Endothelial cell (in vitro differentiated cells): ENCODE data around the gene REL. TPM values are rescaled to one million over a fixed set of nuclear protein-coding genes. Genes with fewer than 3 reads are reported as not detected.

Source experiments
- DNase-seq: peaks from one replicate; pipeline ENCODE4 v3.0.0; 2021; ENCODE audit warnings: low spot score
- H3K27ac Mint-ChIP-seq: one replicate; pipeline ENCODE4 v1.8.0; 2021; ENCODE audit warnings: mixed read lengths, inconsistent platforms; ENCODE audit not compliant: unreplicated experiment
- H3K27me3 Mint-ChIP-seq: one replicate; pipeline ENCODE4 v1.8.0; 2021; ENCODE audit warnings: mild to moderate bottlenecking, moderate library complexity, mixed read lengths, inconsistent platforms; ENCODE audit not compliant: unreplicated experiment
- H3K36me3 Mint-ChIP-seq: one replicate; pipeline ENCODE4 v1.8.0; 2021; ENCODE audit warnings: mild to moderate bottlenecking, low read depth, mixed read lengths, inconsistent platforms; ENCODE audit not compliant: unreplicated experiment
- H3K4me1 Mint-ChIP-seq: one replicate; pipeline ENCODE4 v1.8.0; 2021; ENCODE audit warnings: mild to moderate bottlenecking, mixed read lengths, inconsistent platforms; ENCODE audit not compliant: unreplicated experiment
- H3K4me3 Mint-ChIP-seq: one replicate; pipeline ENCODE4 v1.8.0; 2021; ENCODE audit warnings: mild to moderate bottlenecking, mixed read lengths, inconsistent platforms; ENCODE audit not compliant: unreplicated experiment
- H3K9me3 Mint-ChIP-seq: one replicate; pipeline ENCODE4 v1.8.0; 2021; ENCODE audit warnings: mixed read lengths, inconsistent platforms; ENCODE audit not compliant: unreplicated experiment
- CTCF ChIP-seq: fragments of 200-600 bp; sonication (generic); IDR thresholded peaks from one replicate; pipeline ENCODE4 v1.5.0; 2021; ENCODE audit warnings: antibody characterized with exemption; ENCODE audit not compliant: unreplicated experiment
- total RNA-seq: library from RNA; stranded (reverse); fragmentation: NEBNext Ultra II Directional; extraction: Animal tissue kit (Norgen Biotek cat#: 25700); gene quantifications from one replicate; pipeline ENCODE4 v1.2.1, GENCODE V29; 2021; ENCODE audit not compliant: unreplicated experiment

Gene REL
- total RNA-seq, 1 donor from 2014 or later: 16.4 TPM

GRCh38 chr2:60960706-60961105 lies 79.3 kb downstream of the REL start:
- no peak for DNase-seq
- Mint-ChIP-seq H3K4me3 (no peak overlapping the region), H3K27me3 (no peaks in the 10 kb centered on the region), H3K36me3 (no peaks in the 10 kb centered on the region), H3K4me1 (peaks cover 8% of the 10 kb centered on the region), H3K27ac (no peak overlapping the region), H3K9me3 (no peaks in the 10 kb centered on the region)
- no peak for TF ChIP-seq CTCF

GRCh38 chr2:60961457-60961856 lies 80.1 kb downstream of the REL start:
- TF ChIP-seq CTCF: no peak
- Mint-ChIP-seq H3K36me3 (no peaks in the 10 kb centered on the region), H3K27me3 (no peaks in the 10 kb centered on the region), H3K9me3 (no peaks in the 10 kb centered on the region), H3K27ac (no peak overlapping the region), H3K4me3 (no peak overlapping the region), H3K4me1 (peaks cover 8% of the 10 kb centered on the region)
- DNase-seq: no peak

DNA sequence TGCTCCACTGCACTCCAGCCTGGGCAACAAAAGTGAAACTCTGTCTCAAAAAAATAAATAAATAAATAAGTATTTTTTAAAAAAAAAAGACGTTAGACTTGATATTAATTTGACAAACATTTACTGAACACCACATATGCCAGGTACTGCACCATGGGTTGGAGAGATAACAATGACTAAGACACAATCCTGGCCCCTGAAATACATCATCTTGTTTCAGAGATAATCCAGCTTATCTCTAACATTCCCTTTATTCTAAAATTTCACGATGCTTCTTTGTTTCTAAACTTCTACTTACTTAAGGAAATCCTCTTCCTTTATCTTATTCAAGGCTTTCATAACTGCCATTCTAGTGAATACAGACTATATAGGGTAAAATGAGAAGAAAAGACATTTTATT lies 81.2 kb downstream of the REL start:
- peaks cover 8% of the 10 kb centered on the region for H3K4me1 Mint-ChIP-seq
- no peaks in the 10 kb centered on the region for H3K36me3 Mint-ChIP-seq
- no peak overlapping the region for H3K4me3 Mint-ChIP-seq
- no peak for DNase-seq
- no peaks in the 10 kb centered on the region for H3K27me3 Mint-ChIP-seq
- no peaks in the 10 kb centered on the region for H3K9me3 Mint-ChIP-seq
- no peak for TF ChIP-seq CTCF
- H3K27ac Mint-ChIP-seq: no peak overlapping the region

DNA sequence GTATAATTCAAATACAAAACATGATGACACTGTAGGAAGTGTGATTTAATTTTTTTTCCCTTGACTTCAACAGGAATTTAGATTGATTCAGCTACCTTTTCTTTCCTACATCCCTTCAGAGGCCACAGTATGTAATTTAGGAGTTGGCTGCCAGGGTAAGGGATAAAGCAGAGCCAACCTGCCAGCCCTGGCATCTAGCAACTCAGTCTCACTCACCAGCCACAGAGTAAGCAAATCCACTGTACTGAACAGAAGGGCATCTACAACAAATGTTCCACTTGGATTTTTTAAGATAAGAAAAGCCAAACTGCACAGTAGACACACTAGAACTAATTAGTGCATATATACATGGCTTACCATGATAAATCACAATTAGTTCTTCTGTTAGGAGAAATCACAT lies 81.8 kb downstream of the REL start:
- Mint-ChIP-seq H3K4me1 (peaks cover 8% of the 10 kb centered on the region), H3K9me3 (no peaks in the 10 kb centered on the region), H3K27ac (no peak overlapping the region), H3K27me3 (no peaks in the 10 kb centered on the region), H3K36me3 (no peaks in the 10 kb centered on the region), H3K4me3 (no peak overlapping the region)
- DNase-seq: no peak
- no peak for TF ChIP-seq CTCF

DNA sequence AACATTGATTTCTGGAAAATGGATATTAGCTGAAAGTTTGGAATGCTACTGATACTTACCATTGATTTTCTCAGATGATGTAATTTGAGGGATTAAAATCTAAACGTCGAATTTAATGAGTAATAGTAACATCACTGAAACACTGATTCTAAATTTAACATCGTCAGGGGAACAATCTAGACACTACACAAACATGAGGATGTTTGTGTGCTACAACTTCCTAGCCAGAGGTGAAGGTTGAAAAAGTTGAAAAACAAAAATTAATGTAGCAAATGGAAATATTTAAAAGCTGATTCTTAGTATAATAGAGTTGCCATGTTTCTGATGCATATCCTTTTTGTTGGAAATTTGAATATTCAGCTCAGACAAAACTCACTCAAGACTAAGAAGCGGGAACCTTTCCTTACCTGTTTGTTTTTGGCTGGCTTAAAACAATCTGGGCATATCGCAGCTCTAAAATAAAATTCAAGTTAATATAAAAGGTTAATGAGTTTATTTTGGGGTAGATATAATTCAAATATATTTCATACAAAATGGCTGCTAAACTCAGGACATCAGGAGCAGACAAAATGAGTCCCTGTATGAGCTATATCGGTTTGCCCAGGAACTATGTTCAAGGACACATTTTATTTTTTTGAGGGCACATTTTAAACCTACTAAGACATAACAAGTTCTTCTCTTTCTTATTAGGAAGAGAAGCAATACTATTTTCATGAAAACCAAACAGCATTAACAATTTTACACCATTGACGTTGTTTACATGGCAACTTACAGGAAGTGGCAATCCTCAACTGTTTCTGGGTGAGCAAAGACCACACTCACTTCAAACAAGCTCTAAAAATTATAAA lies 83.5 kb downstream of the REL start:
- Mint-ChIP-seq H3K4me3 (no peak overlapping the region), H3K27ac (peak overlapping the region; percentile 51), H3K9me3 (no peaks in the 10 kb centered on the region), H3K36me3 (no peaks in the 10 kb centered on the region), H3K27me3 (no peaks in the 10 kb centered on the region), H3K4me1 (peaks cover 4% of the 10 kb centered on the region)
- TF ChIP-seq CTCF: no peak
- no peak for DNase-seq
